Panc1 (cell line): ENCODE measurements around the gene NAA11. TPM values are rescaled to one million over a fixed set of nuclear protein-coding genes. Genes with fewer than 3 reads are reported as not detected.

Experiments used
- ATAC-seq: fragments of 200-7000 bp; cut with Tn5 transposase; 2 replicates; pipeline ENCODE4 v1.9.1; 2020; ENCODE audit warnings: mild to moderate bottlenecking, moderate library complexity
- BruUV-seq: library from RNA; stranded (reverse); fragments of 400-500 nt; replicated peaks from 2 replicates; lab custom pipeline; 2021; lab: Mats Ljungman, UMichigan
- CTCF ChIA-PET: fragments of 300-600 bp; sonication (Branson Sonifier 250); formaldehyde crosslinking; loops from one replicate; lab custom pipeline; 2022; ENCODE audit warnings: antibody characterized with exemption; lab: Charles Lee
- POLR2A ChIA-PET: fragments of 300-600 bp; sonication (Branson Sonifier 250); formaldehyde crosslinking; loops from one replicate; lab custom pipeline; 2022; ENCODE audit warnings: antibody characterized with exemption; lab: Charles Lee
- DNase-seq: peaks from one replicate; pipeline ENCODE4 v3.0.0-alpha.2; 2010; ENCODE audit warnings: low read depth, low spot score
- H3K27ac ChIP-seq: 2 replicates; pipeline ENCODE4 v1.5.1; 2011; ENCODE audit warnings: mild to moderate bottlenecking, low read length, inconsistent platforms
- H3K27me3 ChIP-seq: fragments of 200-500 bp; sonication (Bioruptor generic); 2 replicates; pipeline ENCODE4 v1.6.0; 2014; ENCODE audit warnings: low read length, inconsistent platforms; ENCODE audit not compliant: control insufficient read depth, insufficient read depth
- H3K36me3 ChIP-seq: fragments of 200-500 bp; sonication (Bioruptor generic); 2 replicates; pipeline ENCODE4 v1.5.1; 2014; ENCODE audit warnings: inconsistent platforms, mild to moderate bottlenecking, low read length, moderate library complexity; ENCODE audit not compliant: control insufficient read depth, insufficient read depth
- H3K4me1 ChIP-seq: 2 replicates; pipeline ENCODE4 v1.5.1; 2011; ENCODE audit warnings: inconsistent platforms, mild to moderate bottlenecking, low read length, moderate library complexity; ENCODE audit not compliant: control insufficient read depth, insufficient read depth
- H3K4me3 ChIP-seq, 2 experiments: 2 replicates each; pipeline ENCODE4 v1.5.1; 2011 to 2012; ENCODE audit warnings: low read depth in 2 of 2, low read length in 2 of 2, mild to moderate bottlenecking in 2 of 2, inconsistent platforms in 1 of 2, moderate library complexity in 1 of 2
- H3K9me3 ChIP-seq: fragments of 200-500 bp; sonication (Bioruptor generic); 2 replicates; pipeline ENCODE4 v1.5.1; 2014; ENCODE audit warnings: low read depth, mild to moderate bottlenecking, inconsistent platforms, low read length, moderate library complexity; ENCODE audit not compliant: control insufficient read depth, insufficient read depth
- CTCF ChIP-seq: fragments of 450-650 bp; IDR thresholded peaks from 2 replicates; pipeline ENCODE4 v1.5.1; 2017; ENCODE audit warnings: mild to moderate bottlenecking
- POLR2AphosphoS5 ChIP-seq: IDR thresholded peaks from 2 replicates; pipeline ENCODE4 v1.6.1; 2012; ENCODE audit warnings: mild to moderate bottlenecking, low read depth, low read length, moderate library complexity
- REST ChIP-seq, 2 experiments: IDR thresholded peaks; 2 replicates each; pipeline ENCODE4 v1.6.1; 2011 to 2012; ENCODE audit warnings: low read depth in 2 of 2, control low read depth in 1 of 2, low read length in 1 of 2, mild to moderate bottlenecking in 1 of 2, moderate library complexity in 1 of 2; ENCODE audit not compliant: insufficient read depth in 1 of 2
- SIN3A ChIP-seq: IDR thresholded peaks from 2 replicates; pipeline ENCODE4 v1.6.1; 2012; ENCODE audit warnings: low read depth, mild to moderate bottlenecking, low read length, moderate library complexity, borderline replicate concordance; ENCODE audit not compliant: insufficient read depth
- TCF7L2 ChIP-seq: IDR thresholded peaks from 2 replicates; pipeline ENCODE4 v1.6.1; 2011; ENCODE audit warnings: mild to moderate bottlenecking, low read depth, low read length, inconsistent platforms
- in situ Hi-C: cut with HindIII; loops from 2 replicates; pipeline ENCODE4 v1.10.0; 2016; ENCODE audit warnings: low sequenced_read_pairs, low pct_unique_long_range_greater_than_20kb
- intact Hi-C: fragments of 100-400 bp; cut with micrococcal nuclease; formaldehyde crosslinking; loops from one replicate; pipeline ENCODE4 v1.10.0; 2022; ENCODE audit not compliant: unreplicated experiment
- total RNA-seq: library from RNA; stranded (reverse); gene quantifications from one replicate; pipeline ENCODE4 v1.2.1, GENCODE V29; 2021; ENCODE audit not compliant: unreplicated experiment

The NAA11 gene
- total RNA-seq, 1 experiment from 2014 or later: not detected

GRCh38 chr4:79296768-79297428 lies 29.0 kb downstream of the NAA11 start:
- POLR2A ChIA-PET: no interaction called here
- Histone ChIP-seq H3K27ac (no peak overlapping the region), H3K4me3 (no peak overlapping the region), H3K4me1 (no peaks in the 10 kb centered on the region), H3K36me3 (no peaks in the 10 kb centered on the region), H3K9me3 (no peaks in the 10 kb centered on the region), H3K27me3 (no peaks in the 10 kb centered on the region; the same call in 1 of the 2 replicates)
- intact Hi-C loops: no loop called here
- in situ Hi-C loops: no loop called here
- ATAC-seq (no peak), DNase-seq (no peak)
- TF ChIP-seq SIN3A: no peak
- no peak for TF ChIP-seq CTCF
- no peak for TF ChIP-seq TCF7L2
- TF ChIP-seq REST (IDR thresholded peaks at IDR 0.05; ENCODE audit: insufficient read depth in 1 of 2, low read depth in 2 of 2, low read length in 1 of 2): no peak
- no peak for TF ChIP-seq POLR2AphosphoS5
- CTCF ChIA-PET: no interaction called here
- no TSS peak for BruUV-seq

DNA sequence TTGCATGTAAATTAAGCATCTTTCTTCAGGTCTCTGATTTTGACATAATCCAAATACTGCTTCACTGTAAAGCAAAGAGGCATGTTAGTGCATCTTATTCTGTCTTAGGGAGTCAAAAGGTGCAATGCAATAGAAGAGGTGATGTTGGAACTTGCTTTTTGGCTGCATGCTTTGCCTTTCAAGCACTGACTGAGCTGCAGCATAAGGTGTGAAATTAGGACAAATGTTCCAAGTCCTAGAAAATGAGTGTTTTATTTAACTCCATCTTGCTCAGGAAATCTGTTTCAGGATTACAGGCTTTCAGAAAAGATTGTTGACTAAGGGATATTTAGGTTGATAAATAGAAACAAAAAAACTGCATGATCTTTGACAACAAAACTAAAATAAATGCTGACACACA lies 30.8 kb downstream of the NAA11 start:
- H3K36me3 ChIP-seq: no peaks in the 10 kb centered on the region
- H3K27ac ChIP-seq: no peak overlapping the region
- H3K4me1 ChIP-seq: no peaks in the 10 kb centered on the region
- TF ChIP-seq TCF7L2 (no peak), SIN3A (no peak), REST (IDR thresholded peaks at IDR 0.05; ENCODE audit: insufficient read depth in 1 of 2, low read depth in 2 of 2, low read length in 1 of 2) (no peak)
- no peaks in the 10 kb centered on the region; the same call in 1 of the 2 replicates for H3K27me3 ChIP-seq
- ATAC-seq (no peak), DNase-seq (no peak)
- in situ Hi-C loops: no loop called here
- POLR2A ChIA-PET: no interaction called here
- intact Hi-C loops: no loop called here
- no peaks in the 10 kb centered on the region for H3K9me3 ChIP-seq
- BruUV-seq: no TSS peak
- CTCF ChIA-PET: no interaction called here
- H3K4me3 ChIP-seq: no peak overlapping the region
